Left ventricle myocardium inferior (tissue), 1 donor: ENCODE results near the gene RFX6. TPM values are rescaled to one million over a fixed set of nuclear protein-coding genes. Genes with fewer than 3 reads are reported as not detected.

Experiments
- DNase-seq: peaks from one replicate; pipeline ENCODE4 v3.0.0-alpha.2; 2020
- H3K27ac ChIP-seq: fragments of 200-600 bp; replicated peaks from 2 replicates; pipeline ENCODE4 v1.8.0; 2021
- H3K27me3 ChIP-seq: fragments of 200-600 bp; 2 replicates; pipeline ENCODE4 v1.8.0; 2021; ENCODE audit warnings: low read depth
- H3K36me3 ChIP-seq: fragments of 200-600 bp; 2 replicates; pipeline ENCODE4 v1.8.0; 2021
- H3K4me1 ChIP-seq: fragments of 200-600 bp; 2 replicates; pipeline ENCODE4 v1.8.0; 2021
- H3K4me3 ChIP-seq: fragments of 200-600 bp; 2 replicates; pipeline ENCODE4 v1.8.0; 2021; ENCODE audit warnings: mild to moderate bottlenecking, moderate library complexity
- H3K9me3 ChIP-seq: fragments of 200-600 bp; replicated peaks from 2 replicates; pipeline ENCODE4 v1.8.0; 2021
- intact Hi-C: fragments of 100-400 bp; cut with micrococcal nuclease; formaldehyde crosslinking; loops from one replicate; pipeline ENCODE4 v1.11.0; 2022
- total RNA-seq: library from RNA; stranded (reverse); fragmentation: NEBNext Ultra II Directional; extraction: Animal tissue kit (Norgen Biotek cat#: 25700); gene quantifications from one replicate; pipeline ENCODE4 v1.2.1, GENCODE V29; 2021
- TF ChIP-seq, protein P1 (sequence below): fragments of 200-600 bp; IDR thresholded peaks from 2 replicates; pipeline ENCODE4 v1.8.0; 2021; ENCODE audit warnings: antibody characterized with exemption, mild to moderate bottlenecking, borderline replicate concordance
- donor health status: DM: no; HTN: yes; CAD: no; lungs with severe emphysema.

The RFX6 gene
- total RNA-seq, 1 donor from 2014 or later = not detected

GRCh38 chr6:116971959-116972358 is 94.9 kb downstream of the RFX6 start:
- Histone ChIP-seq H3K27ac (no peak overlapping the region), H3K4me3 (no peak overlapping the region), H3K36me3 (no peaks in the 10 kb centered on the region), H3K9me3 (no peaks in the 10 kb centered on the region), H3K27me3 (peaks cover 28% of the 10 kb centered on the region), H3K4me1 (no peaks in the 10 kb centered on the region)
- intact Hi-C loops = loop anchor here (10.0 kb wide), 1 partner anchor 343 kb away; no protein-coding TSS in a partner anchor
- DNase-seq = no peak
- TF ChIP-seq, protein P1, sequence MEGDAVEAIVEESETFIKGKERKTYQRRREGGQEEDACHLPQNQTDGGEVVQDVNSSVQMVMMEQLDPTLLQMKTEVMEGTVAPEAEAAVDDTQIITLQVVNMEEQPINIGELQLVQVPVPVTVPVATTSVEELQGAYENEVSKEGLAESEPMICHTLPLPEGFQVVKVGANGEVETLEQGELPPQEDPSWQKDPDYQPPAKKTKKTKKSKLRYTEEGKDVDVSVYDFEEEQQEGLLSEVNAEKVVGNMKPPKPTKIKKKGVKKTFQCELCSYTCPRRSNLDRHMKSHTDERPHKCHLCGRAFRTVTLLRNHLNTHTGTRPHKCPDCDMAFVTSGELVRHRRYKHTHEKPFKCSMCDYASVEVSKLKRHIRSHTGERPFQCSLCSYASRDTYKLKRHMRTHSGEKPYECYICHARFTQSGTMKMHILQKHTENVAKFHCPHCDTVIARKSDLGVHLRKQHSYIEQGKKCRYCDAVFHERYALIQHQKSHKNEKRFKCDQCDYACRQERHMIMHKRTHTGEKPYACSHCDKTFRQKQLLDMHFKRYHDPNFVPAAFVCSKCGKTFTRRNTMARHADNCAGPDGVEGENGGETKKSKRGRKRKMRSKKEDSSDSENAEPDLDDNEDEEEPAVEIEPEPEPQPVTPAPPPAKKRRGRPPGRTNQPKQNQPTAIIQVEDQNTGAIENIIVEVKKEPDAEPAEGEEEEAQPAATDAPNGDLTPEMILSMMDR = peak; percentile 66

- no peak overlapping the region for H3K27ac ChIP-seq
- DNase-seq = no peak
- intact Hi-C loops = loop anchor here (10.0 kb wide), 1 partner anchor 341 kb away; no protein-coding TSS in a partner anchor
Observed at GRCh38 chr6:116973976-116974375, 96.9 kb downstream of the RFX6 start.

DNA sequence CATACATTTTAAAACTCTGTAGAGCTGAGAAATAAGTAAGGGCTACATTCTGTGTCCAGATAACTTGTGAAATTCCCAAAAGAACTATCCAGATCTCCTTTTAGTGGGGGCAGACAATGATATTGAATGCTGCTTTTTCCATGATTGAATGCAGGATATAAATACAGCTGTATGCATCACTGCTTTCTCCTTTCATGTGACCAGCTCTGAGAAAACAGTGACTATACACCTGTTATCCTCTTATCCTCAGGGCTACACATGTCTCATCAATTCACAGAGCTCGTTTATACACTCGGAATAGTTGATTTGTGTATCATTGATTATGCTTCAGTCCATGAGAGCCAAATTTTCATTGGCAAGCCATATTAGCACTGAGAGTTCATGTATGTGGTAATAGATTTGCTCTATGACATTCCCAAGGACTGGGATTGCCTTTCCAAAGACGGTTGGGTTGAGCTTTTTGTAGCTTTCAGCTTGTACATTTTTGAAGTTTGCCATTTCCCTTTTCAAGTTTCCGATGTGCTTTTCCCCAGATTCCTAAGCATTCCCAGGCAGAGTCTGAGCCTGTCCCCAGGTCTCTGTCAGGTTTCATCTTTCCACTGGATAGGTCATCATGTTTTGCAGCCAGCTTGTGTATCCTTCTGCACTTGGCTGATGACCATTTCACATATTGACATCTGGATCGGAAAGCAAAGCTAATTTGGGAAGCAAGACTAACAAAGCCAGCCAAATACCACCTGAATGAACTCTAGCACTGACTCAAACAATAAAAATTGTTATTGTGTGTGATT is 97.7 kb downstream of the RFX6 start:
- H3K4me3 ChIP-seq = no peak overlapping the region
- H3K9me3 ChIP-seq = no peaks in the 10 kb centered on the region
- no peak overlapping the region for H3K27ac ChIP-seq
- no peaks in the 10 kb centered on the region for H3K4me1 ChIP-seq
- no peak for DNase-seq
- peaks cover 9% of the 10 kb centered on the region for H3K27me3 ChIP-seq
- intact Hi-C loops = loop anchor here (10.0 kb wide), 1 partner anchor 340 kb away; no protein-coding TSS in a partner anchor
- no peaks in the 10 kb centered on the region for H3K36me3 ChIP-seq
- TF ChIP-seq, protein P1 = no peak

More at GRCh38 chr6:116973976-116974375, 96.9 kb downstream of the RFX6 start:
- H3K27me3 ChIP-seq = peaks cover 11% of the 10 kb centered on the region
- no peak overlapping the region for H3K4me3 ChIP-seq
- H3K36me3 ChIP-seq = no peaks in the 10 kb centered on the region
- TF ChIP-seq, protein P1 = no peak
- no peaks in the 10 kb centered on the region for H3K9me3 ChIP-seq
- no peaks in the 10 kb centered on the region for H3K4me1 ChIP-seq

DNA sequence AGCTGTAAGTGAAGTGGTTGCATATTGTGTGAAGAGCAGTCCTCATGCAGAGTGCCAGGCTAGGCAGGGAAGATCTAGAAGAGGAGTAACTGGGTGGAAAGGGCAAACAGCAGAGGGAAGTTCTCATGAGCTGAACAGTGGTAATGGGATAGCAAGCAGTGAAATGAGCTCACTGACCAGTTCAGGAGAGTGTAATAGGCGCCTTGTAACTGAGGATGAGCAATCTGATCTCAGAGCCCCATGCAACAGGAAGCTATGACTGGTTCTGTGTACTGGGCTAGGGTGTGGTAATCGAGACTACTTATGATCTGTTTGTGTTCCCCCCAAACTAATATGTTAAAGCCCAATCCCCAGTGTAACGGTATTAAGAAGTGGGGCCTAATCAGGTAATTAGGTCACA is 98.6 kb downstream of the RFX6 start:
- Histone ChIP-seq H3K27me3 (peaks cover 3% of the 10 kb centered on the region), H3K4me1 (no peaks in the 10 kb centered on the region), H3K27ac (no peak overlapping the region), H3K36me3 (no peaks in the 10 kb centered on the region), H3K9me3 (no peaks in the 10 kb centered on the region), H3K4me3 (no peak overlapping the region)
- TF ChIP-seq, protein P1 = no peak
- intact Hi-C loops = loop anchor here (10.0 kb wide), 1 partner anchor 339 kb away; no protein-coding TSS in a partner anchor
- DNase-seq = no peak

DNA sequence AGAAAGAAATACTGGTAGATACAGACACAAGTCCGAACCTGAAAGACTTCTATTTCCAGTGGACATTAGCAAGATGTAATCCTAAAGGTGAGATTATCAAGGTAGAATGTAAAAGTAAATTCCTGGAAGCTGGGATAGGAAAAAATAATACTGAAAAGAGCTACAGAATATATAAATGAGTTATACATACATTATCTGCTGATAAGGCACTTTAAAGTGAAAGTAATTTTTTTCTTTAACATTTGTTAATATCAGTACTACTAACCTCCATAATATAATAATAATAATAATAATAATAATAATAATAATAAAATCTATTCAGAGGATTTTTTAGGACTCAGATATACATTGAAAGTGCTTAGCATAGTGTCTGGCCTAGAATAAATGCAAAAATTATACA is 102.5 kb downstream of the RFX6 start:
- Histone ChIP-seq H3K27me3 (no peaks in the 10 kb centered on the region), H3K27ac (no peak overlapping the region), H3K9me3 (peaks cover 21% of the 10 kb centered on the region), H3K4me3 (no peak overlapping the region), H3K4me1 (no peaks in the 10 kb centered on the region), H3K36me3 (no peaks in the 10 kb centered on the region)
- TF ChIP-seq, protein P1 = no peak
- intact Hi-C loops = loop anchor here (10.0 kb wide), 1 partner anchor 335 kb away; no protein-coding TSS in a partner anchor
- no peak for DNase-seq

Other genes with a start within 250 kb of the RFX6 start
- gene ZUP1, start 208.5 kb upstream of the RFX6 start, total RNA-seq = 3.1 TPM
- gene KPNA5, start 196.0 kb upstream of the RFX6 start, total RNA-seq = 7.8 TPM
- gene FAM162B, start 111.5 kb upstream of the RFX6 start, total RNA-seq = 3.5 TPM
- not detected for gene GPRC6A, start 48.2 kb upstream of the RFX6 start, total RNA-seq